ENCODE data around the gene CIB1. TPM values are rescaled to one million over a fixed set of nuclear protein-coding genes. Genes with fewer than 3 reads are reported as not detected.

Gene CIB1
- total RNA-seq, 2 experiments from 2014 or later, result 279 to 295 TPM

DNA sequence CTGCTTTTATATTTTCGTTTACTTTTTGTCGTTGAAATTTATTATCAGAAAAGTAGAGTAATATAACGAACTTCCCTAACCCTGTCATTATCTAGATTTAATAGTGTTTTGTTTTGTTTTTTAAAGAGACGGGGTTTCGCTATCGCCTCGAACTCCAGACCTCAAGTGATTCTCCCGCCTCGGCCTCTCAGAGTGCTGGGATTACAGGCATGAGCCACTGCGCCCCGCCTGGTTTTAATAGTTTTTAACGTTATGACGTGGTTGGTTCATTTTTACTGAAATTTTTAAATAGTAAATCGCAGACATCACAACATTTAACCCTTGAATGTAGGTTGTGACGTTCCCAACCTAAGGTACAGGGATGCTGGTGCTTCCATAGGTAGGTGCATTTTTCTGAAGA is 32.7 kb upstream of the CIB1 start:
- Histone ChIP-seq H3K9me3 (ENCODE audit: control insufficient read depth in 1 of 2, insufficient read depth in 1 of 2, low read length in 2 of 2) (no peaks in the 10 kb centered on the region), H3K36me3 (ENCODE audit: insufficient read depth, low read length) (peaks cover 33% of the 10 kb centered on the region), H3K4me1 (ENCODE audit: insufficient read depth, low read length) (peaks cover 57% of the 10 kb centered on the region), H3K27ac (ENCODE audit: low read depth in 1 of 2, low read length in 2 of 2) (peak overlapping the region; percentile 94 to 97), H3K4me3 (ENCODE audit: low read length) (peak overlapping the region; percentile 74), H3K27me3 (ENCODE audit: control insufficient read depth in 1 of 2, insufficient read depth in 2 of 2, low read length in 2 of 2) (no peaks in the 10 kb centered on the region)
- ChIA-PET POLR2A (interaction anchor here (0.6 to 2.5 kb wide), 8 partner anchors 33 to 373 kb away, joined by 3 to 79 read pairs (median 4); partner anchors contain the start of genes AP3S2, CIB1, GDPGP1 and IQGAP1), CTCF (interaction anchor here (1.0 to 1.2 kb wide), 3 partner anchors 33 to 124 kb away, joined by 3 to 4 read pairs (median 4); partner anchors contain the start of gene CIB1)
- DNase-seq (peak in 5 of 14 experiments; percentile 13 to 50 (median 41)), ATAC-seq (ENCODE audit: poor library complexity) (no peak)
- H3K4me1 Mint-ChIP-seq (ENCODE audit: low read depth), result peaks cover 67% of the 10 kb centered on the region
- intact Hi-C loops (cut with DNase I, micrococcal nuclease), result loop anchor here in 1 of 2 experiments (10.0 kb wide), 1 partner anchor 372 kb away; the partner anchor contains the start of gene AP3S2
- H3K4me3 Mint-ChIP-seq, result peak overlapping the region; percentile 90
- no peaks in the 10 kb centered on the region for H3K27me3 Mint-ChIP-seq
- no peaks in the 10 kb centered on the region for H3K9me3 Mint-ChIP-seq
- TF ChIP-seq, protein P1, sequence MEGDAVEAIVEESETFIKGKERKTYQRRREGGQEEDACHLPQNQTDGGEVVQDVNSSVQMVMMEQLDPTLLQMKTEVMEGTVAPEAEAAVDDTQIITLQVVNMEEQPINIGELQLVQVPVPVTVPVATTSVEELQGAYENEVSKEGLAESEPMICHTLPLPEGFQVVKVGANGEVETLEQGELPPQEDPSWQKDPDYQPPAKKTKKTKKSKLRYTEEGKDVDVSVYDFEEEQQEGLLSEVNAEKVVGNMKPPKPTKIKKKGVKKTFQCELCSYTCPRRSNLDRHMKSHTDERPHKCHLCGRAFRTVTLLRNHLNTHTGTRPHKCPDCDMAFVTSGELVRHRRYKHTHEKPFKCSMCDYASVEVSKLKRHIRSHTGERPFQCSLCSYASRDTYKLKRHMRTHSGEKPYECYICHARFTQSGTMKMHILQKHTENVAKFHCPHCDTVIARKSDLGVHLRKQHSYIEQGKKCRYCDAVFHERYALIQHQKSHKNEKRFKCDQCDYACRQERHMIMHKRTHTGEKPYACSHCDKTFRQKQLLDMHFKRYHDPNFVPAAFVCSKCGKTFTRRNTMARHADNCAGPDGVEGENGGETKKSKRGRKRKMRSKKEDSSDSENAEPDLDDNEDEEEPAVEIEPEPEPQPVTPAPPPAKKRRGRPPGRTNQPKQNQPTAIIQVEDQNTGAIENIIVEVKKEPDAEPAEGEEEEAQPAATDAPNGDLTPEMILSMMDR (IDR thresholded peaks at IDR 0.05), result no peak
- H3K27ac Mint-ChIP-seq, result peak overlapping the region; percentile 98
- peaks cover 63% of the 10 kb centered on the region for H3K36me3 Mint-ChIP-seq (ENCODE audit: low read depth)

DNA sequence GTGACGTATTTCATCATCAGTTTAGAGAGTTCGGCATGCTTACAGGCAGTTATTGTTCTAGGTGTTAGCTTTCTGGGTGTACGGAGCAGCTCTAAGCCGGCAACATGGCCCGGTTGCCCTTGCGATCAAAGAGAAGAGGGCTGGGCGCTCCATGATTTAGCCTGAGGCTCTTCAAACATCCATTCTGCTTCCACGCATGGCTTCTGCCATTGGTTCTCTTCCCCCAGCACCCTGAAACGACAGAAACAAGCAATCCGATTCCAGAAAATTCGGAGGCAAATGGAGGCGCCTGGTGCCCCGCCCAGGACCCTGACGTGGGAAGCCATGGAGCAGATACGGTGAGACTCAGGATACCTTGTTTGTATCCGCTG is 32.3 kb upstream of the CIB1 start:
- peak; percentile 44 for ATAC-seq (ENCODE audit: poor library complexity)
- ChIA-PET POLR2A (interaction anchor here (0.6 to 1.6 kb wide), 13 partner anchors 18 to 689 kb away, joined by 3 to 79 read pairs (median 3); partner anchors contain the start of genes AP3S2, CIB1, GDPGP1 and IDH2), CTCF (interaction anchor here (1.0 to 1.2 kb wide), 3 partner anchors 33 to 123 kb away, joined by 3 to 4 read pairs (median 4); partner anchors contain the start of gene CIB1)
- Histone ChIP-seq H3K4me1 (ENCODE audit: insufficient read depth, low read length) (peaks cover 53% of the 10 kb centered on the region), H3K27me3 (ENCODE audit: control insufficient read depth in 1 of 2, insufficient read depth in 2 of 2, low read length in 2 of 2) (no peaks in the 10 kb centered on the region), H3K9me3 (ENCODE audit: control insufficient read depth in 1 of 2, insufficient read depth in 1 of 2, low read length in 2 of 2) (no peaks in the 10 kb centered on the region), H3K27ac (ENCODE audit: low read depth in 1 of 2, low read length in 2 of 2) (peak overlapping the region; percentile 94 to 97), H3K36me3 (ENCODE audit: insufficient read depth, low read length) (peaks cover 29% of the 10 kb centered on the region), H3K4me3 (ENCODE audit: low read length) (peak overlapping the region; percentile 74)
- TF ChIP-seq, protein P1 (IDR thresholded peaks at IDR 0.05), result no peak
- no peaks in the 10 kb centered on the region for H3K9me3 Mint-ChIP-seq
- peak overlapping the region; percentile 98 for H3K27ac Mint-ChIP-seq
- peaks cover 63% of the 10 kb centered on the region for H3K4me1 Mint-ChIP-seq (ENCODE audit: low read depth)
- no peaks in the 10 kb centered on the region for H3K27me3 Mint-ChIP-seq
- DNase-seq, result peak in 13 of 14 experiments; percentile 18 to 71 (median 33)
- H3K36me3 Mint-ChIP-seq (ENCODE audit: low read depth), result peaks cover 58% of the 10 kb centered on the region
- H3K4me3 Mint-ChIP-seq, result peak overlapping the region; percentile 90
- intact Hi-C loops (cut with DNase I, micrococcal nuclease), result loop anchor here in 1 of 2 experiments (10.0 kb wide), 1 partner anchor 371 kb away; the partner anchor contains the start of gene AP3S2

DNA sequence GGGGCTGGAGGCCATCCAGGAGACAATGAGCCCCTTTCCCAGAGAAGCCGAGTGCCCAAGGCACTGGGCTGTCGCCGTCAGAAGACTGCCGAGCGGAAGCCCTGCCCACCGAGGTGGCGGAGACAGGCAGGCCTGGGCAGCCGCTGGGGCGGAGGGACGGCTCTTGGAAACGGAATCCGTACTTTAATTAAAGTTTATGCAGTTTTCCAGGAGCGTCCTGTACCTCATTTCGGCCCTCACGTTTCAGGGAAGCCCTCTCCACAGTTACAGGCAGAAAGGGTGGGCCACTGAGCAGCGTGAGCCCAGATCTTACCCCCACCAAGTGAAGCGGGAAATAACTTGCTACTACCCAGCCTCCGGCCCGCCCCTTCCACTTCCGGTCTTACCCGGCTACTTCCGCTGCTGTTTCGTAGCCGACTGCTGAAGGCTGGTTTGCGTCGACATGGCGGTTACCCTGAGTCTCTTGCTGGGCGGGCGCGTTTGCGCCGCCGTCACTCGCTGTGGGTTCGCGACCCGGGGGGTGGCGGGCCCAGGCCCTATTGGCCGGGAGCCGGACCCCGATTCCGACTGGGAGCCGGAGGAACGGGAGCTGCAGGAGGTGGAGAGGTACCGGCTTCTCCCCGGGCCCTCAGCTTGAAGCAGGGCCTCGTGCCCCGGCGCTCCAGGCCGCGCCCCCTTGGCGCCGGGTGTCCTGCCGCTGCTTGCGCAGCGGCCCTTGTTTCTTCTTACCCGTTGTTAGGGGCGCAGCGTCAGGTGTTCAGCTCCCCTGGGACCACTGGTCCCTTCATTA is 31.7 kb upstream of the CIB1 start, which contains the start of gene NGRN:
Gene NGRN, plus strand, starts transcription at position 402 of the 790 bp plus-strand sequence. Its CDS starts 41 bp downstream, at position 443.
- POLR2A ChIA-PET, result interaction anchor here (0.6 to 1.6 kb wide), 14 partner anchors 17 to 689 kb away, joined by 3 to 79 read pairs (median 3); partner anchors contain the start of genes AP3S2, CIB1, GDPGP1 and IDH2
- H3K4me1 ChIP-seq (ENCODE audit: insufficient read depth, low read length), result peaks cover 48% of the 10 kb centered on the region
- H3K9me3 ChIP-seq (ENCODE audit: control insufficient read depth in 1 of 2, insufficient read depth in 1 of 2, low read length in 2 of 2), result no peaks in the 10 kb centered on the region
- Mint-ChIP-seq H3K27ac (peak within 1 kb of the TSS; percentile 98), H3K4me1 (ENCODE audit: low read depth) (peaks cover 57% of the 10 kb centered on the region), H3K9me3 (no peaks in the 10 kb centered on the region), H3K4me3 (peak within 1 kb of the TSS; percentile 90), H3K36me3 (ENCODE audit: low read depth) (peaks cover 53% of the 10 kb centered on the region), H3K27me3 (no peaks in the 10 kb centered on the region)
- intact Hi-C loops (cut with DNase I, micrococcal nuclease), result loop anchor here (1.0 to 10.0 kb wide), 3 partner anchors 31 to 371 kb away; partner anchors contain the start of genes GDPGP1 (in 2 of the 2) and AP3S2 (in 1 of the 2)
- TF ChIP-seq, protein P1 (IDR thresholded peaks at IDR 0.05), result no peak
- H3K4me3 ChIP-seq (ENCODE audit: low read length), result peak within 1 kb of the TSS; percentile 74
- H3K27ac ChIP-seq (ENCODE audit: low read depth in 1 of 2, low read length in 2 of 2), result peak within 1 kb of the TSS; percentile 94 to 97
- H3K27me3 ChIP-seq (ENCODE audit: control insufficient read depth in 1 of 2, insufficient read depth in 2 of 2, low read length in 2 of 2), result no peaks in the 10 kb centered on the region
- ATAC-seq (ENCODE audit: poor library complexity) (peak; percentile 79), DNase-seq (peak; percentile 83 to 95 (median 90))
- peaks cover 23% of the 10 kb centered on the region for H3K36me3 ChIP-seq (ENCODE audit: insufficient read depth, low read length)
- CTCF ChIA-PET, result interaction anchor here (1.0 to 1.2 kb wide), 3 partner anchors 32 to 123 kb away, joined by 3 to 4 read pairs (median 4); partner anchors contain the start of gene CIB1

All from CD4-positive, alpha-beta T cell (primary cell).